Lung (tissue), 12 donors: ENCODE results near the gene GNAS-AS1. TPM values are rescaled to one million over a fixed set of nuclear protein-coding genes. Genes with fewer than 3 reads are reported as not detected.

Experiments
- ATAC-seq: fragments of 200-7000 bp; cut with Tn5 transposase; one replicate; pipeline ENCODE4 v1.9.1; 2020; ENCODE audit warnings: moderate number of reproducible peaks; ENCODE audit not compliant: insufficient read depth, low FRiP score
- DNase-seq, 3 donors: peaks; one replicate each; pipeline ENCODE4 v3.0.0-alpha.2; 2013 to 2017
- H3K27ac ChIP-seq, 2 donors: one replicate each; pipeline ENCODE4 v1.5.1; 2013; ENCODE audit warnings: mild to moderate bottlenecking in 2 of 2, moderate library complexity in 2 of 2, control low read depth in 1 of 2, inconsistent platforms in 1 of 2, low read depth in 1 of 2, low read length in 1 of 2
- H3K27me3 ChIP-seq, 3 donors: one replicate each; pipeline ENCODE4 v1.5.1; 2013; ENCODE audit warnings: low read length in 2 of 3; ENCODE audit not compliant: control insufficient read depth in 3 of 3, insufficient read depth in 3 of 3
- H3K36me3 ChIP-seq, 4 donors: one replicate each; pipeline ENCODE4 v1.5.1; 2013; ENCODE audit warnings: low read length in 4 of 4, mild to moderate bottlenecking in 1 of 4, moderate library complexity in 1 of 4; ENCODE audit not compliant: control insufficient read depth in 4 of 4, insufficient read depth in 4 of 4
- H3K4me1 ChIP-seq, 5 donors: one replicate each; pipeline ENCODE4 v1.5.1; 2013; ENCODE audit warnings: low read length in 5 of 5, mild to moderate bottlenecking in 2 of 5, moderate library complexity in 1 of 5; ENCODE audit not compliant: control insufficient read depth in 5 of 5, insufficient read depth in 5 of 5
- H3K4me3 ChIP-seq: one replicate; pipeline ENCODE4 v1.5.1; 2013; ENCODE audit warnings: mild to moderate bottlenecking, control low read depth, moderate library complexity
- H3K9ac ChIP-seq, 2 donors: one replicate each; pipeline ENCODE4 v1.5.1; 2013; ENCODE audit warnings: low read length in 2 of 2, control low read depth in 1 of 2; ENCODE audit not compliant: insufficient read depth in 1 of 2
- H3K9me3 ChIP-seq, 4 donors: one replicate each; pipeline ENCODE4 v1.5.1; 2013; ENCODE audit warnings: low read length in 3 of 4, mild to moderate bottlenecking in 1 of 4, moderate library complexity in 1 of 4; ENCODE audit not compliant: control insufficient read depth in 4 of 4, insufficient read depth in 3 of 4
- WGBS, 2 donors: extraction: QIAGEN DNeasy Blood & Tissue Kit; methylation state at CpG; one replicate each; pipeline ENCODE4 v1.1.7; 2013; 5-methylcytosine and 5-hydroxymethylcytosine counted together
- polyA plus RNA-seq, 2 donors: library from polyadenylated mRNA; stranded (reverse); fragments of 200-250 nt; gene quantifications; one replicate each; pipeline ENCODE4 v1.2.1, GENCODE V29; 2013
- total RNA-seq, 2 donors: library from RNA; depleted of rRNA in 1 of 2; stranded (reverse); fragments of >200 nt in 1 of 2; gene quantifications; one replicate each; pipeline ENCODE4 v1.2.1, GENCODE V29; 2014 to 2021
- TF ChIP-seq, protein P1 (sequence below): IDR thresholded peaks from 2 replicates; pipeline ENCODE4 v1.5.1; 2012; ENCODE audit warnings: mild to moderate bottlenecking; ENCODE audit errors: control extremely low read depth, extremely low read depth
- donor health status: control.
- donor health status: control.
- donor health status: Bipolar disorder and iron deficiency.
- donor health status: healthy.
- donor health status: DM: yes; HTN: yes; CAD: no.

The GNAS-AS1 gene
- total and polyA plus RNA-seq, 4 donors = 0.07 to 1.9 (median 0.74) TPM

DNA sequence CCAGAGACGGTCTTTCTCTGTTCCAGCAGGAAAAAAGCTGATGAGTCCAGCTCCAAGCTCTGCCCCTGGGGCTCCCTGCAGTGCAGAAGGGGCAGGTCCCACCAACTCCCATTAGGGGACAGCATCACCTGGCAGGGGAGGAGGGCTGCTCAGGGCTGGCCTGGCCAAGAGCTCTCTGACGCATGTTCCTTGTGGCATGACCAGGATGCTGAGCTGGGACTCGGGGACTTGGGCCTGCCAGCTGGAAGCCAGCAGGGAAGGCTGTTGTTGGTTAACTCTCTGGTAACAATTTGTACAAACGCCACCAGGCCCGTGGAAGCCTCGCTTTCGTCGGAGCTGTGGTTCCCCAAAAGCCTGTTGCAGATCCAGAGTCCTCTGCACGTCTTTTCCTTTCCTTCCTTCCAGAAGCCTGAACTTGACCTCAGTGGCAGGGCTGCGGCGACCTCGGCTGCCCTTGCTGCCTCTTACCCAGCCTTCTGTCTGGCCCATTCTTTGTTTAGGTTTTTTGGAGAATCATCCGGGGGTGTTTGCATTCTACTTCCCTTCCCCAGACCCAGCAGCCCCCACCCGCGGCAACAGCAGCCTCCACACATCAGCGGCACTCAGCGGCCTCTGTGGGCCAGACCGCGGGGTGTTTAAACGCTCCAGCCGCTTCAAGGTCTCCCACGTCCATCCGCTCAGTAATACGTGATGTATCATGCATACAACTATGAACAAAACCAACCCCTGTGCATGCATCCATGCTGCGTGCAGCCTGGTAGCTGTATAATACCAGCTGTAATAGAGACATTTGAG lies 63.3 kb downstream of the GNAS-AS1 start:
- ATAC-seq = no peak
- DNase-seq = peak; percentile 77 to 90 (median 78)

DNA sequence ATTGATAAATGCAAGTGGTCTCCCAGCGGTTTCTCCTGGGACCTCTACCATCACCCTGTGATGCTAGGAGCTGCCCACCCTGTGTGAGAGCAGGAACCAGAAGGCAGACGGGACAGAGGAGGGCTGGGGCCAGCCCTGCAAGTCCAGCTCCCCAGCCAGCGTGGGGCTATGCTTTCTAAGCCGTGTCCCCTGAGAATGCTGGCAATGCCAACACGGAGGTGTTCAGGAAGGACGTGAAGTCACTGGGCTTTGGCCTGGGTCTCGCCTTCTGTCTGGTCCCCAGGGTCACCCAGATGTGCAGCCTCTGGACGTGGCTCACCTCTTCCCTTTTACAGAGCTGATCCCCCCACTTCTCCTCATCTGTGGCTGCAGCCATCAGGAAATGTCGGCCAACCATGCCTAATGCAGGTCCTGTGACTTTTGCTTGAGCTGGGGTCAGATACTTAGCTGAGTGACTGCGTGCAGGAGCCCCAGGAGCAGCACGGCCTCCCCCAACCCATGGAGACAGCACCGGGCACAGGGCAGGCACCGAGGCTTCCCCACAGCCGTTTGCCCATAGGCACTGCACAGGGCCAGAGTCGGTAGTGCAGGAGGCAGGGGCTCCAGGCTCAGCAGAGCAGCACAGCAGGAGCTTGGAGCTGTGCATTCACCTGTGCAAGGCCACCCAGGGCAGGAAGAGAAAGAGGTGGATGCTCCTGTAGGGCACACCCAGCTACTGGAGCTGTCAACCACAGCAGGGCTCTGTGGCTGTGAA lies 66.2 kb downstream of the GNAS-AS1 start:
- Histone ChIP-seq H3K27me3 (peaks cover 0 to 1% (median 0%) of the 10 kb centered on the region in 3 donors), H3K4me3 (no peak overlapping the region), H3K4me1 (peaks cover 0 to 14% (median 0%) of the 10 kb centered on the region in 5 donors), H3K36me3 (no peaks in the 10 kb centered on the region), H3K9me3 (no peaks in the 10 kb centered on the region), H3K9ac (no peak overlapping the region), H3K27ac (no peak overlapping the region)
- ATAC-seq (no peak), DNase-seq (no peak)
- TF ChIP-seq, protein P1, sequence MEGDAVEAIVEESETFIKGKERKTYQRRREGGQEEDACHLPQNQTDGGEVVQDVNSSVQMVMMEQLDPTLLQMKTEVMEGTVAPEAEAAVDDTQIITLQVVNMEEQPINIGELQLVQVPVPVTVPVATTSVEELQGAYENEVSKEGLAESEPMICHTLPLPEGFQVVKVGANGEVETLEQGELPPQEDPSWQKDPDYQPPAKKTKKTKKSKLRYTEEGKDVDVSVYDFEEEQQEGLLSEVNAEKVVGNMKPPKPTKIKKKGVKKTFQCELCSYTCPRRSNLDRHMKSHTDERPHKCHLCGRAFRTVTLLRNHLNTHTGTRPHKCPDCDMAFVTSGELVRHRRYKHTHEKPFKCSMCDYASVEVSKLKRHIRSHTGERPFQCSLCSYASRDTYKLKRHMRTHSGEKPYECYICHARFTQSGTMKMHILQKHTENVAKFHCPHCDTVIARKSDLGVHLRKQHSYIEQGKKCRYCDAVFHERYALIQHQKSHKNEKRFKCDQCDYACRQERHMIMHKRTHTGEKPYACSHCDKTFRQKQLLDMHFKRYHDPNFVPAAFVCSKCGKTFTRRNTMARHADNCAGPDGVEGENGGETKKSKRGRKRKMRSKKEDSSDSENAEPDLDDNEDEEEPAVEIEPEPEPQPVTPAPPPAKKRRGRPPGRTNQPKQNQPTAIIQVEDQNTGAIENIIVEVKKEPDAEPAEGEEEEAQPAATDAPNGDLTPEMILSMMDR = no peak
- 77 to 79% methylated on average over 15 of the region's 15 CpGs for WGBS, 2 donors

More for the DNA sequence above, 63.3 kb downstream of the GNAS-AS1 start:
- Histone ChIP-seq H3K9me3 (peaks cover 0 to 4% (median 0%) of the 10 kb centered on the region in 4 donors), H3K9ac (no peak overlapping the region), H3K27ac (no peak overlapping the region), H3K27me3 (peaks cover 0 to 6% (median 0%) of the 10 kb centered on the region in 3 donors), H3K4me1 (peaks cover 0 to 14% (median 0%) of the 10 kb centered on the region in 5 donors), H3K4me3 (no peak overlapping the region), H3K36me3 (no peaks in the 10 kb centered on the region)
- WGBS, 2 donors = 78 to 86% methylated on average over 25 of the region's 25 CpGs
- TF ChIP-seq, protein P1 = no peak

DNA sequence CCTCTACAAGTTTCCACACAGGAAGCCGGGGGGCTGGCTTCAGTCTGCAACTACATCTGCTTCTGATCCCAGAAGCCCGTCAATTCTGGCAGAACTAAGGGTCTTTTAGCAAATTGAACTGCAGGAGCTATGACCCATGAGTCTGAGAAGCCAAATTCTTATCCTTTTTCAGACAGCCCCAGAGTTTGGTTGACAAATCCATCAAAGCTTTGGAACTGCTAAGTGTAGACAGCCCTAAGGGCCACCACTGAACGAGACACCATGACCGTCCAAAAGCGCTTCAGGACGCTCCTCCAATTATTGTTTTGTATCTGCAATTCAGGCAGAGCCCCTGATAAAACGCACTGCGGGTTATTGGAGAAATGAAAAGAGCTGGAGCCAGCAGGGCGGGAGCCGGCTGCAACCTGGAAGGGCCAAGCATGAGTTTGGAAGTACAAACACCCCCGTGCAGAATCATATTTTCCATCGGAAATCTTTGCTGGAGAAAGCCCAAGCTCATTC lies 67.1 kb downstream of the GNAS-AS1 start:
- Histone ChIP-seq H3K27me3 (peaks cover 0 to 4% (median 0%) of the 10 kb centered on the region in 3 donors), H3K4me1 (peaks cover 0 to 14% (median 0%) of the 10 kb centered on the region in 5 donors), H3K9ac (no peak overlapping the region), H3K36me3 (no peaks in the 10 kb centered on the region), H3K9me3 (no peaks in the 10 kb centered on the region), H3K4me3 (no peak overlapping the region), H3K27ac (no peak overlapping the region)
- no peak for ATAC-seq
- TF ChIP-seq, protein P1 = no peak
- DNase-seq = peak in 2 of 3 donors; percentile 30 to 65
- 77 to 81% methylated on average over 12 of the region's 12 CpGs for WGBS, 2 donors
